Omental fat pad (tissue), 4 donors: ENCODE results near the gene NTSR1. TPM values are rescaled to one million over a fixed set of nuclear protein-coding genes. Genes with fewer than 3 reads are reported as not detected.

Experiments used
- ATAC-seq: fragments of 150-250 bp; one replicate; pipeline ENCODE4 v1.9.1; 2016; ENCODE audit warnings: mild to moderate bottlenecking, moderate library complexity; ENCODE audit not compliant: low FRiP score
- DNase-seq: peaks from one replicate; pipeline ENCODE4 v3.0.0-alpha.2; 2019; ENCODE audit warnings: low spot score
- CTCF ChIP-seq, 3 donors: fragments of 450-650 bp; IDR thresholded peaks; one replicate each; pipeline ENCODE4 v1.5.1; 2016 to 2017; ENCODE audit warnings: antibody characterized with exemption in 3 of 3, mild to moderate bottlenecking in 3 of 3, moderate library complexity in 2 of 3
- total RNA-seq, 4 donors: library from RNA; depleted of rRNA; stranded (reverse); fragments of >200 nt; gene quantifications; one replicate each; pipeline ENCODE4 v1.1.0, GENCODE V29; 2016

NTSR1 gene
- total RNA-seq, 4 donors from 2014 or later: 0.24 to 0.25 TPM; not detected in 2

GRCh38 chr20:62776692-62777527 lies 68.3 kb downstream of the NTSR1 start:
- ATAC-seq: no peak
- no peak for TF ChIP-seq CTCF (IDR thresholded peaks at IDR 0.05)

DNA sequence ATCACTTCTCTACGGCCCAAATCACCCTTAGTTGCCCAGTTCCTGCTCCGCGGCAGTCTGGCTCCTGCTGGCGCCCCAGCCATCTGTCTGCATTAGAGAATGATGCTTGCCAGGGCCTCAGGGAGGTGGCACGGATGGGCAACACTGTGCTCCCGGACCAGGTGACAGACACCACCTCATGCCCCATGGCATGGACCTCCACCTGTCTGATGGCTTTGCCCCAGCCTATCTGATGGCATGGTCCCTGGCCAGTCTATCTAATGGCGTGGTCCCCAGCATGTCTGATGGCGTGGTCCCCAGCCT lies 68.8 kb downstream of the NTSR1 start:
- DNase-seq: no peak
- no peak for ATAC-seq
- TF ChIP-seq CTCF (IDR thresholded peaks at IDR 0.05): no peak

More at GRCh38 chr20:62776692-62777527, 68.3 kb downstream of the NTSR1 start:
- no peak for DNase-seq

DNA sequence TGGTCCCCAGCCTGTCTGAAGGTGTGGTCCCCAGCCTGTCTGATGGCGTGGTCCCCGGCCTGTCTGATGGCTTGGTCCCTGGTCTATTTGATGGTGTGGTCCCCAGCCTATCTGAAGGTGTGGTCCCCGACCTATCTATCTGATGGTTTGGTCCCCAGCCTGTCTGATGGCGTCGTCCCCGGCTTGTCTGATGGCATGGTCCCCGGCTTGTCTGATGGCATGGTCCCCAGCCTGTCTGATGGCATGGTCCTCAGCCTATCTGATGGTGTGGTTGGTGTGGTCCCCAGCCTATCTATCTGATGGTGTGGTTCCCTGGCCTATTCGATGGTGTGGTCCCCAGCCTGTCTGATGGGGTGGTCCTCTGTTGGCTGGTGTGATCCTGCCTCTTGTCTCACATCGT lies 69.4 kb downstream of the NTSR1 start:
- no peak for TF ChIP-seq CTCF (IDR thresholded peaks at IDR 0.05)
- ATAC-seq (no peak), DNase-seq (no peak)

DNA sequence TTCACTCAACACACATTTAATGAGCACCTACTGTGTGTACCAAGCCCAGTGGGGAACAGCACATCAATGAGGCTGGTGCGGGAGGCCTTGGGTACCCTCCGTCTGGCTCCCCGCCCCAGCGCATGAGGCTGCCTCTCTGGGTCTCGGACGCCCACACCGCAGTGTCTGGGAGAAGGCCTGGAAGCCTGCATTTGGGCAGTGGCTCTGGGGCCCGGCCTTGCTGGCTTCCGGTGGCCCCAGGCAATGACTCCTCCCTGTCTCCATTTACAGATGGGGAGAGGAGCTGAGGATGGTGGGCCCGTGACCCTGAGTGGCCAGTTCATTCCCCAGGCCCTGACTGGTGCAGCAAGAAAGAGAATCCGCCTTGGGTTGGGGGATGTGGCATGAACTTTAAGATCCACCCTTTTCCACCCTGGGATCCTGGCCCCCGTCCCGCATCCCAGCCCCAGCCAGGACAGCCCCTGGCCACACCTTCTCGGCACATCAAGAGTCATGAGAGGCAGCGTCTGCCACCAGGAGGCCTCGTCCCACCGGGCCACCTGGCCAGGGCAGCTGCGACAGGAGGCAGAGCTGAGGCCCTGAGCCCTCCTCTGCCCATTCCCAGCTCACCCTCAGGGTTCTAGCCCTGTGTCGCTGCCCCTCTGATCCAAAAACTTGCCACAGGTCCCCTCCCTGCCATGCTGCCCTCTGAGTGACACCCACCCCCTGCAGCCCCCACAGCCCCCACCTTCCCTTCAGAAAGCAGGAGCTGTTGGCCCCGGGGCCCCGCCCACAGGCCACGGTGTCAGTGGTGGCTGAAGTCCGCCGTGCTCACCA lies 70.2 kb downstream of the NTSR1 start:
- TF ChIP-seq CTCF (IDR thresholded peaks at IDR 0.05): no peak
- no peak for ATAC-seq
- no peak for DNase-seq

DNA sequence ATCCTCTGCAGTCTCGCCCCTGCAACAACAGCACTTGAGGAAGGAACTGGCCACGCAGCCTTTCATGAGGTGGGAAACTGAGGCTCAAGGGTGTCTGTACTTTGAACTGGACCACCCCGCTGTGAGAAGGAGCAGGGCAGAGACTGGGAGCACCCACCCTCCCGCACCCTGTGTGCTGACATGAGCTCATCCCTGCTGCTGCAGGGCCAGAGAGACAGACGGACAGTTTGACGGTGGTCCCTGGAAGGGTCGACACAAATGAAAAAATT lies 70.7 kb downstream of the NTSR1 start:
- ATAC-seq: no peak
- no peak for DNase-seq
- no peak for TF ChIP-seq CTCF (IDR thresholded peaks at IDR 0.05)

DNA sequence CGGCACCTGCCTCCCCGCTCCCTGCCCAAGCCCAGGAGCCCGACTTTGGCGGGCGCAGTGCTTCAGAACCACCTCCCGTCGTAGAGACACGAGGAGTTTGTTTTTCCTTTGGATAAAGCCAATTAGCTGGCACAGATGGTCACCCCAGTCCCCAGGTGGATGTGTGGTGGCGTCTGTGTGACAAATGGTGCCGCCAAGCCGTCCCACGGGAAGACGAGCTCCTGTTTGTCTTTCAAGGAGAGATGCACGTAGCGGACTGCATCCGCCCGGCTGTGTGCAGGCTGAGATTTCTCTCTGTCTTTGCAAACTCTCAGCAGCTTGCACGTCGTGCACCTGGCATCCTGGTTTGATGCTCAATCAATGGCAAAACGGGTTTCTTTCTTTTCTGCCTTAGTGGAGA lies 71.6 kb downstream of the NTSR1 start:
- no peak for TF ChIP-seq CTCF (IDR thresholded peaks at IDR 0.05)
- no peak for ATAC-seq
- no peak for DNase-seq

GRCh38 chr20:62780696-62781095 lies 72.1 kb downstream of the NTSR1 start:
- DNase-seq: no peak
- ATAC-seq: no peak
- TF ChIP-seq CTCF (IDR thresholded peaks at IDR 0.05): no peak
